GM19193 (cell line): ENCODE data around the gene TVP23A.

Source experiments
- POLR2A ChIP-seq: IDR thresholded peaks from 4 replicates; pipeline ENCODE4 v1.6.1; 2011; ENCODE audit not compliant: insufficient read depth, insufficient read length; ENCODE audit errors: extremely low read depth

The TVP23A gene

DNA sequence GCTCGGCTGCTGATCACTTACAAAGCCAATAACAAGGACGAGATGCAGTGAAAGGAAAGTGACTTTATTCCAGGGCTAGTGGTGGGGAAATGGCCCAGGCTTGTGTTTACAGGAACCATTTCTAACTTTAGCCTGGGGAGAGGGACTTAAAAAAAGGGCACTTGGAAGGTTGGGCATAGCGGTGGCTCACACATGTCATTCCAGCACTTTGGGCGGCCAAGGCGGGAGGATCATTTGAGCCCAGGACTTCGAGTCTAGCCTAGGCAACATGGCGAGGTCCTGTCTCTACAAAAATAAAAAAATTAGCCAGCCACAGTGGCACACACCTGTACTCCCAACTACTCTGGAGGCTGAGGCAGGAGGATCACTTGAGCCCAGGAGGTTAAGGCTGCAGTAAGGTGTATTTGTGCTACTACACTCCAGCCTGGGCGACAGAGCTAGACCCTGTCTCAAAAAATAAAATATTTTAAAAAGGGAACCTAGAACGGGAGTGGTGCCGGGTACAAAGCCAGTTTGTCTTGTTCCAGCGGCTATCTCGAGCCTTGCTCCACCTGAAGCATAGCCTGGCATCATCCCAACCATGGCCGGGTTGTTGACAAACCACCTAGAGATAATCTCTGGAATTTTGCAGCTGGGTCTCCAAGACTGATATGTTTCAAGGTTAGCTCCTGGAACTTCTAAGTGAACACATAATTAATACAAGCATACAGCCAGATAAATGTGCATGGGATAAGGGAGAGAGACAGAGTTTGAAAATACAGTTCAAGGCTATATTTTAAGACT lies 5.7 kb upstream of the TVP23A start:
- TF ChIP-seq POLR2A = no peak

DNA sequence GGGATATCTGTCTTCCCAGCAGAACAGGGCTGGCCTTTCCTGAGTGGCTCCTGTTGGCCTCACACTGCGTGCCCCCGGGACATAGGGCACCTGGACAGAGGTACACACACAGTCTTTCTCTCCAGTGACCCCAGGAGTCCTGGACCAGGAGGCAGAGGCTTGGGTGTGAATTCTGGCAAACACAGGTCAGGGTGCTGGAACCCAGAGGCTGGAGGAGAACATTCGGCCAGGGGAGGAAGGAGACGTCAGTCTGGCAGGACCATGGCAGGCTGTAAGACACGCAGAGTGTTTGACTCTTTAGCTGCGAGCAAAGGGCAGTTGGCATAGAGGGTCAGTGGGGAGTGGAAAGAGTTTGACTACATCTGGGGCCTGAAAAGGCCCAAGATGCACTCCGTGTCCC lies 4.1 kb upstream of the TVP23A start:
- no peak for TF ChIP-seq POLR2A

DNA sequence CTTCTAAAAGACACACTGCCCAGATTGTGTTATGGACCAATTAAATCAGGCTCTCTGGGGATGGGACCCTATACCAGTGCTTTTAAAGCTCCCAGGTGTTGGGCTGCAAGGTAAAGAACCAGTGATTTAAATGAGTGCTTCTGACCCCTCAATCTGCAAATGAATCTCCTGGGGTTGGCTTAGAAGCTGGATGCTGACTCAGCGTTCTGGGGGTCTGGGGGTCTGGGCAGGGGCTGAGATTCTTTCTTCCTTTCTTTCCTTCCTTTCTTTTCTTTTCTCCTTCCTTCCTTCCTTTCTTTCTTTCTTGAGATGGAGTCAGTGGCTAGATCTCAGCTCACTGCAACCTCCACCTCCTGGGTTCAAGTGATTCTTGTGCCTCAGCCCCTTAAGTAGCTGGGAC lies 2.0 kb upstream of the TVP23A start:
- no peak for TF ChIP-seq POLR2A

DNA sequence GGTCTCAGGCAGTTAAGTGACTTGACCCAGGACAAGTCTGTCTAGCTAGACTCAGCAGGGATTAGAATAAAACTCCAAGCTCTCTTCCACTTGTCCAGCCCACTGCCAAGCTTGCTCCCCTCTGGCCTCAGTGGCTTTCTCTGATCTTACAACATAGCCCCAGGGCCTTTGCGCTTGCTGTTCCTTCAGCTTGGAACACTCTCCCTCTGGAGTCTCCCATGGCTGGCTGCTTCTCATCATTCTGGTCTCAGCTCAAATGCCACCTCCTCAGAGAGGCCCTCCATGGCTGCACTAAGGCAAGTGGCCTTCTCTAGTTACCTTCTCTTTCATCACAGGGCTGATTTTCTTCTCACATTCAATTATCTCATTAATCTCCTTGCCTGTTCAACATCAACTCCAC lies 1.1 kb downstream of the TVP23A start:
- no peak for TF ChIP-seq POLR2A

DNA sequence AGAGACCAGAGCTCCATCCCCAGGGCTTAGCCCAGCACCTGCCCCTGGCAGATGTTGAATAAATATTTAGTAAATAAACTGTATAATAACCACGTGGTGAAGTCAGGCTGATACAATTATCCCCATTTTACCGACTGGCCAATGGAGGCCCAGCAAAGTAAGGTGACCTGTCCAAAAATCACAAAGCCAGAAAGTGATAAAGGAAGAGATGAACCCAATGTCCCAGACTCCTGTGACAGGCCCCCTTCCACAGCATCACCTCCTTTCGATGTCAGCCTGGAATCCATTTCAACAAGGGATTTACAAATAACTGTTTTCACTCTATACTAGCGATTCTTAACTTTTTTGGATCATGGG lies 5.5 kb downstream of the TVP23A start:
- TF ChIP-seq POLR2A = no peak

DNA sequence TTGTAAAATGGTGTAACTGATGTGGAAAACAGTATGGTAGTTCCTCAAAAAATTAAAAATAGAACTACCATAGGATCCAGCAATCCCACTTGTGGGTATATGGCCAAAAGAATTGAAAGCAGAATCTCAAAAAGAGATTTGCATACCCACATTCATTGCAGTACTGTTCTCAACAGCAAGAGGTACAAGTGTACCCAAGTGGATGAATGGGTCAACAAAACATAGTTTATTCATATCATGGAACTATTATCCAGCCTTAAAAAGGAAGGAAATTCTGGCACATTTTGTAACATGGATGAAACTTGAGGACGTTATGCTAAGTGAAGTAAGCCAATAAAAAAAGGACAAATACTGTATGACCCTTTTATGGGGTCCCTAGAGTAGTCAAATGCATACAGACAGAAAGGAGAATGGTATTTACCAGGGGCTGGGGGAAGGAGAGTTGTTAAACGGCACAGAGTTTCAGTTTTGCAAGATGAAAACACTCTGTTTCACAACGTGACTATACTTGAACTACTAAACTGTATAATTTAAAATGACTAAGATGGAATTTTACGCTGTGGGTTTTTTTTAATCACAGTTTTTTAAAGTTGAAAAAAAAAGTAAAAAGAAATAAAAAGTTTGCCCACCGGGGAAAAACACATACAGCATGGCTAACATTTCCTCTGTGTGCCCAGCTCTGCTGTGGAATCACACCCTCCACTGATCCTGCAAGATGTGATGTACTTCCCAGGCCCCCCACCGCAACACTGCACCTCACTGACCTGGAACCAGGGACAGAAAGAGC lies 6.1 kb downstream of the TVP23A start:
- no peak for TF ChIP-seq POLR2A

DNA sequence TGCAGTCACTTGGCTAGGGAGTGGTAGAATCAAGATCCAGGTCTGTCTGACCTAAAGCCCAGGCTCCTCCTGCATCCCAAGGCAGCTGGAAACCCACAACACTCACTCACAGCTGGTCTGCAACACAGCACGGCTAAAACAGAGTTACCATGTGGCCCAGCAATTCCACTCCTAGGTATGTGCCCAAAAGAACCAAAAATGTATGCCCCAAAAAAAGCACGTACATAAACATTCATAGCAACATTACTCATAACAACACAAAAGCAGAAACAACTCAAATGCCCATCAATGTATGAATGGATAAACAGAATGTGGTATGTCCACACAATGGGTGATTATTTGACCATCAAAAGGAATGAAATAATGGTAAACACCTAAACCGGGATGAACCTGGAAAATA lies 8.9 kb downstream of the TVP23A start:
- no peak for TF ChIP-seq POLR2A

DNA sequence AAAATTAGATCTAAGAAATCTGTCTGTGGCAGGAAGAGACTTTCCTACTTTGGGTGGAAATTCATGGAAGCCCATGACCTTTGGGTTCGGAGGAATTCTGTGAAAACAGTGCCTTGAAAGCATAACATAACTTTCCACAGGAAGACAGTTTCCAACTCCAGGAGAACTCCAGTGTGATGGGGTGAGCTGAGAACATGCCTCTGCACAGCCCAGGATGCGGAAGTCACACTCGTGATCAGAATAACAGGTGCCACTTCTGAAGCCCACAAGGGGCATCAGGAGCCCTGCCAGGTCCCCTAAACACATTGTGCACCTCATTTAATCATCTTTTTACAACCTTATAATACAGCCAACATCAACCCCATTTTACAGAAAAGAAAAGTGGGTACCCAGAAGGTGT lies 9.7 kb downstream of the TVP23A start:
- no peak for TF ChIP-seq POLR2A

DNA sequence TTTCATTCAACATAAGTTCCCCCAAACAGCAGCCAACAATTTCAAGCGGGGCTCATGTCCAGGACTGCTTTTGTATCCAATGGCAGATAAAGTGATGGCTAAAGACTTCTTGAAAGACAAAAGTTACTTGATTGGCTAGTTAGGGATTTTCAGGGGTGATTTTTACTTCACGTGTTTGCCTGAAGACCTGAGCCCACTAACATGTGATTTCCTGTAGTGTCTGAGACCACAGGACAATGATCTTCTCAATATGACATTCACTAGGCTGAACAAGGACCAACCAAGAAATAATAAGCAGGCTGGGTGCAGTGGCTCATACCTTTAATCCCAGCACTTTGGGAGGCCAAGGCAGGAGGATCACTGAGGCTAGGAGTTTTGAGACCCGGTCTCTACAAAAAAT lies 10.4 kb downstream of the TVP23A start:
- TF ChIP-seq POLR2A = no peak

DNA sequence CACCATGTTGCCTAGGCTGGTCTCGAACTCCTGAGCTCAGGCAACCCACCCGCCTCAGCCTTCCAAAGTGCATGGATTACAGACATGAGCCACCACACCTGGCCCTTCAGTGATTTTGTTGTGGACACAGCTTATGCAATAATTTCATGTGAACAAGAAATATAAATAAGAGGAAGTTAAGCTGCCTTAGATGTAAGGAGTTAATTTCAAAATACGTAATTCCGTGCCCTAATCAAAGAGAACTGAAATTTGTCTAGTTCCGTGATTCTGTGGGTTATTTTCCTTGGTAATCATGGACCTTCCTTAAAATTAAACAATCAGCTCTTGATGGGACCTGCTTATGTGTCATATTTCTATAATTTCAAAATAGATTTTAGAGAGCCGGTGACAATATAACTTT lies 11.9 kb downstream of the TVP23A start:
- no peak for TF ChIP-seq POLR2A

DNA sequence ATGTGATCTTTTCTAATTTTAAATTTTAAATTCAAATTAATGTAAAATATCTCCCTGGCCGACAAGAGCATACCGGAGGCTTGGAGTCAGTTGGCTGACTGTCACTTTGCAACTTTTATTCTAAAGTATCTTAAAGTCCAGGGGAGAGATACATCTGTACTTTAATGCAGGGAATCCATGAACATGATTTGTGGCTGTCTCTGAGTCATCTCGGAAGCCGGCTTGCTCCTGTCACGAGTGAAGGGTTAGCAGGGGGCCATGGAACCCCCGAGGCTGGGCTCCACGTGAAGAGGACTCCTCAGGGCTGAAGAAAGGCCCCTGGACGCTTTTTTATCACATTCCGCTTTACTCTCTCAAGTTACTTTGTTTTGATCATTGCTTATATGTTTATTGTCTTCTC lies 13.3 kb downstream of the TVP23A start:
- TF ChIP-seq POLR2A = no peak

DNA sequence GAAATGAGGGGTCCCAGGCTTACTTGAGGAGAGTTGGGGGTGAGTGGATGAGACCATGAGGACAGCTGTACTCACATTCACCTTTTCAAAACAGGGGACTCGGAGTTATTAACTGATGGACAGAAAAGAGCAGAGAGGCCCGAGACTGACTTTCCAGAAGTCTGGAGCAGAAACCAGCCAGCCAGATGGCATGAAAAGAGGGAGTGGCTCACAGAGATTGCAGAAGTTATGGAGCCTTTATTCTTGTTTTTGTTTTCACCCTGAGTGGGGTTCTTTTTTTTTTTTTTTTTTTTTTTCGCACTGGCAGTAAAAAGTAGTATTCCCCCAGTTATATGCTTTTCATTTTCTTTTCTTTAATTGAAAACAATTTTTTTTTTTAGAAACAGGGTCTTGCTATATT lies 18.9 kb downstream of the TVP23A start:
- TF ChIP-seq POLR2A = no peak

DNA sequence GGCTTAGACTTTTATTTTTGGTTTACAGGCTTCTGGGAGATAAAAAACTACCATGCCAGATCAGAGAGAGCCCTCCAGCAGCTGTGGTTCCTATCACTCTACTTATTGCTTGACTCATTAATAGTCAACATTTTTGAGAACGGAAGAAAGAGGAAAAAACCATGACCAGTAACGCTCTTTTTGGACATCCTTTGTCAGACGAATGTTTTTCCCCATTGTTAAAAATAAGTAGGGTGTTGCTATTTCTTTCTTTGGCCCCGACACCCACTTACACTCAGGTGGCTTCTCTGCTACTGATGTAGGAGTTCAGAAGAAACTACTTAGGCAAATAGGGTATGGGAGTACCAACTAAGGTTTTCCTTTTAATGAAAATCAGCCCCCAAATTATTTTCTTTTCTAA lies 27.5 kb downstream of the TVP23A start:
- TF ChIP-seq POLR2A = no peak

DNA sequence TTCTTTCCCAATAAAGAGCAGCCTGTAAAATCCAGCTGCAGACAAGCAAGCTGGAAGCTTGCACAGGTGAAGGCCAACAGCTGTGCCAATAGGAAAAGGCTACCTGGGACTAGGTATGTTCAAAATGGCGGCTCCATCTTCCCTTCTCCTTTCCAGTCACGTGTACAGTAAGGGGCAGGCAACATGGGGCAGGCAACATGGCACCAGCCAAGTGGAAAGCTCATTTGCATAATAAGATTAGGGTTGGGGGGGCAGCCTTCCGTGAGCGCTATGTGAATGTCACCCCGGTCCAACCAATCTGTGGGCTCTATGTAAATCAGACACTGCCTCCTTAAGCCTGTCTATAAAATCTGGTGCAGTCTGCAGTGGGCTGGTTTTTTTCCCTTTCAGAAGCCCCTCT lies 31.3 kb downstream of the TVP23A start:
- no peak for TF ChIP-seq POLR2A

DNA sequence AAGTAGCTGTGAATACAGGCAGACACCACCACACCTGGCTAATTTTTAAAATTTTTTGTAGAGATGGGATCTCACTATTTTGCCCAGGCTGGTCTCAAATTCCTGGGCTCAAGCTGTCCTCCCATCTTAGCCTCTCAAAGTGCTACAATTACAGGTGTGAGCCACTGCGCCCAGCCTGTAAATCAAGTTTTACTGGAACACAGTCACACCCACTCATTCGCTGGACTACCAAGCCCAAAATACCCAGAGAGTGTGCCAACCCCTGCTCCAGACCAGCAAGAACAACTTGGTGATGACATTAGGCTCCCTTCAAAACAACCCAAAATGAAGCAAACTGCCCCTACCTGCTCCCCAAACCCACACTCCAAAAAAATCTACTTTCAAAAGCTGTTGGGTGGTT lies 36.0 kb downstream of the TVP23A start:
- TF ChIP-seq POLR2A = no peak

DNA sequence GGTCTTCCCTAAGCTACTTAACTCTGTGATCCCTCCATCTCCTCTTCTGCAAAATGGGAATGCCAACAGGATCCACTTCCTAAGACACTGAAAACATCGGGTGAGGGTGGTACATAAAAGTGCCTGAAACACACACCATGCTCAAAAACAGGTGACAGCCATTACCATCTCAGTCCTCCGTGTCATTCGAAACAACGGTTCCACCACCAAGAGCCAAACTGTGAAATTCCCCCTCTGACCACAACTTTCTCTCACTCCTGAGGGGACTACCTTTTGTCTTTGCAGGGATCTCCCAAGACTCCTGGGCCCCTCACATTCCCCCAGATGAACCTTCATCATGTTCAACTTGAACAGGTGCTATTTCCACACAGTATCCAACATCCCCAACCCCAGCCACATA lies 38.0 kb downstream of the TVP23A start:
- TF ChIP-seq POLR2A = no peak
